GM19193 (cell line): ENCODE data around the gene LGMN.

Experiments
- POLR2A ChIP-seq: IDR thresholded peaks from 4 replicates; pipeline ENCODE4 v1.6.1; 2011; ENCODE audit not compliant: insufficient read depth, insufficient read length; ENCODE audit errors: extremely low read depth

LGMN gene

GRCh38 chr14:92768795-92769194, 20.4 kb upstream of the LGMN start:
- no peak for TF ChIP-seq POLR2A

GRCh38 chr14:92760524-92760805, 12.0 kb upstream of the LGMN start:
- no peak for TF ChIP-seq POLR2A

GRCh38 chr14:92759679-92760523, 11.5 kb upstream of the LGMN start:
- TF ChIP-seq POLR2A, result no peak

GRCh38 chr14:92759300-92759678, 10.9 kb upstream of the LGMN start:
- TF ChIP-seq POLR2A, result no peak

GRCh38 chr14:92756446-92756845, 8.0 kb upstream of the LGMN start:
- TF ChIP-seq POLR2A, result no peak

GRCh38 chr14:92755495-92755894, 7.1 kb upstream of the LGMN start:
- no peak for TF ChIP-seq POLR2A

GRCh38 chr14:92754966-92755365, 6.5 kb upstream of the LGMN start:
- TF ChIP-seq POLR2A, result no peak

GRCh38 chr14:92753250-92753649, 4.8 kb upstream of the LGMN start:
- TF ChIP-seq POLR2A, result no peak

GRCh38 chr14:92751819-92752218, 3.4 kb upstream of the LGMN start:
- TF ChIP-seq POLR2A, result no peak

GRCh38 chr14:92750994-92751400, 2.6 kb upstream of the LGMN start:
- no peak for TF ChIP-seq POLR2A

- no peak for TF ChIP-seq POLR2A
Observed at GRCh38 chr14:92747701-92748258, 647 bp downstream of the LGMN start.

- no peak for TF ChIP-seq POLR2A
Observed at GRCh38 chr14:92744198-92744597, 4.2 kb downstream of the LGMN start.

GRCh38 chr14:92740440-92740839, 8.0 kb downstream of the LGMN start:
- no peak for TF ChIP-seq POLR2A

GRCh38 chr14:92737619-92738188, 10.7 kb downstream of the LGMN start:
- TF ChIP-seq POLR2A, result no peak

- TF ChIP-seq POLR2A, result no peak
Observed at GRCh38 chr14:92737206-92737605, 11.2 kb downstream of the LGMN start.

GRCh38 chr14:92735344-92735743, 13.1 kb downstream of the LGMN start:
- TF ChIP-seq POLR2A, result no peak

GRCh38 chr14:92734618-92735017, 13.8 kb downstream of the LGMN start:
- TF ChIP-seq POLR2A, result no peak

- TF ChIP-seq POLR2A, result no peak
Observed at GRCh38 chr14:92733007-92733406, 15.4 kb downstream of the LGMN start.
